DMS153 treated with DMSO at 0.1 percent for 48 hours (cell line): ENCODE measurements around the gene MED31.
"Not testable (repeated sequence)": the region's sequence is repeated elsewhere in the genome, so short reads cannot be mapped to it uniquely, and the experiment has no call there.

Experiments
- DNase-seq: peaks from one replicate; lab custom pipeline; 2025; ENCODE audit not compliant: unreplicated experiment; lab: John Stamatoyannopoulos, UW

Gene MED31

GRCh38 chr17:6677946-6678345 lies 26.5 kb upstream of the MED31 start:
- no peak for DNase-seq

GRCh38 chr17:6677158-6677831 lies 25.9 kb upstream of the MED31 start:
- DNase-seq, result no peak

- DNase-seq, result no peak
Measured at GRCh38 chr17:6676802-6677157, 25.4 kb upstream of the MED31 start.

GRCh38 chr17:6675201-6675825 lies 23.9 kb upstream of the MED31 start:
- no peak for DNase-seq

GRCh38 chr17:6674586-6674985 lies 23.2 kb upstream of the MED31 start:
- DNase-seq, result no peak

- no peak for DNase-seq
Measured at GRCh38 chr17:6671431-6671830, 20.0 kb upstream of the MED31 start.

- DNase-seq, result no peak
Measured at GRCh38 chr17:6670999-6671398, 19.6 kb upstream of the MED31 start.

- DNase-seq, result no peak
Measured at GRCh38 chr17:6670571-6670970, 19.2 kb upstream of the MED31 start.

- DNase-seq, result no peak
Measured at GRCh38 chr17:6669479-6670212, 18.2 kb upstream of the MED31 start.

GRCh38 chr17:6668727-6669425 lies 17.5 kb upstream of the MED31 start:
- DNase-seq, result no peak

- DNase-seq, result no peak
Measured at GRCh38 chr17:6668219-6668618, 16.8 kb upstream of the MED31 start.

GRCh38 chr17:6667516-6667915 lies 16.1 kb upstream of the MED31 start:
- DNase-seq, result no peak

- no peak for DNase-seq
Measured at GRCh38 chr17:6666557-6666956, 15.2 kb upstream of the MED31 start.

GRCh38 chr17:6666077-6666521 lies 14.7 kb upstream of the MED31 start:
- no peak for DNase-seq

GRCh38 chr17:6663200-6663599 lies 11.8 kb upstream of the MED31 start:
- not testable (repeated sequence) for DNase-seq

GRCh38 chr17:6661464-6661848 lies 10.1 kb upstream of the MED31 start:
- DNase-seq, result no peak

GRCh38 chr17:6660805-6661463 lies 9.5 kb upstream of the MED31 start:
- no peak for DNase-seq

- no peak for DNase-seq
Measured at GRCh38 chr17:6660101-6660500, 8.7 kb upstream of the MED31 start.

- not testable (repeated sequence) for DNase-seq
Measured at GRCh38 chr17:6658411-6658810, 7.0 kb upstream of the MED31 start.

GRCh38 chr17:6657633-6658287 lies 6.4 kb upstream of the MED31 start:
- no peak for DNase-seq
